Measurements from ENCODE around the gene PUSL1. TPM values are rescaled to one million over a fixed set of nuclear protein-coding genes. Genes with fewer than 3 reads are reported as not detected.

The PUSL1 gene
- total RNA-seq, 1 experiment from 2014 or later, result 38.0 TPM

- Histone ChIP-seq H2BK120ac (ENCODE audit: low read depth, low read length, poor library complexity, severe bottlenecking) (no peak overlapping the region), H3K9ac (ENCODE audit: extremely low read depth, insufficient read length, low read length) (no peak overlapping the region), H3K4ac (ENCODE audit: low read depth, low read length) (no peak overlapping the region), H2BK12ac (ENCODE audit: insufficient read length, low read depth, low read length) (no peak overlapping the region), H3K27ac (ENCODE audit: insufficient read length, low read depth, low read length) (no peak overlapping the region), H3K14ac (ENCODE audit: insufficient read depth, low read length) (no peak overlapping the region), H3K79me1 (ENCODE audit: insufficient read depth, low read depth, low read length, poor library complexity, severe bottlenecking) (no peaks in the 10 kb centered on the region), H3K79me2 (ENCODE audit: insufficient read depth, low read length) (no peaks in the 10 kb centered on the region), H2BK5ac (ENCODE audit: insufficient read length, low read length) (no peak overlapping the region), H4K20me1 (ENCODE audit: control insufficient read depth, insufficient read depth, insufficient read length) (no peaks in the 10 kb centered on the region), H3K4me1 (ENCODE audit: insufficient read depth, low read length) (peaks cover 5% of the 10 kb centered on the region; the same call in 1 of the 2 replicates), H3K56ac (ENCODE audit: insufficient read length, low read depth, low read length) (no peak overlapping the region), H2AK5ac (ENCODE audit: insufficient read length, low read length) (no peak overlapping the region), H3T11ph (ENCODE audit: low read length) (no peak overlapping the region), H3K4me2 (ENCODE audit: insufficient read depth, insufficient read length, low read length) (no peak overlapping the region), H2BK15ac (ENCODE audit: low read depth, low read length) (no peak overlapping the region), H3K23ac (ENCODE audit: insufficient read length, low read depth, low read length) (no peak overlapping the region), H3K18ac (ENCODE audit: insufficient read length, low read depth, low read length) (no peak overlapping the region), H4K8ac (replicated peaks; ENCODE audit: insufficient read length, low read depth, low read length) (no peak overlapping the region), H4K5ac (ENCODE audit: insufficient read length, low read depth, low read length) (no peak overlapping the region), H3K23me2 (ENCODE audit: insufficient read length, low read depth, low read length, poor library complexity, severe bottlenecking) (peaks cover 15% of the 10 kb centered on the region), H3K27me3 (ENCODE audit: insufficient read depth, low read length) (no peaks in the 10 kb centered on the region), H2BK20ac (ENCODE audit: low read depth, low read length, poor library complexity, severe bottlenecking) (no peak overlapping the region), H3K9me3 (ENCODE audit: control insufficient read depth, low read depth, low read length) (no peaks in the 10 kb centered on the region), H4K91ac (ENCODE audit: insufficient read length, low read depth, low read length) (no peak overlapping the region), H2AFZ (ENCODE audit: low read length) (no peak overlapping the region)
- no peak for TF ChIP-seq CTCF (conservative IDR thresholded peaks at IDR 0.05)
- no CpG with 5 or more reads among the region's 22 CpGs for WGBS (ENCODE audit: extremely low coverage, insufficient read length, low lambda C conversion rate)
- H3K4me1 Mint-ChIP-seq, result peaks cover 16 to 27% of the 10 kb centered on the region in 2 experiments
- H3K27ac Mint-ChIP-seq, result no peak overlapping the region; a peak in 1 of 7 replicates
- no peaks in the 10 kb centered on the region; a peak in 1 of 5 replicates for H3K9me3 Mint-ChIP-seq
- peaks cover 3% of the 10 kb centered on the region; the same call in 1 of the 2 replicates for H3K27me3 Mint-ChIP-seq (ENCODE audit: low read depth)
- H3K4me3 Mint-ChIP-seq, result no peak overlapping the region; a peak in 1 of 5 replicates
- peaks cover 7 to 40% (median 39%) of the 10 kb centered on the region in 3 experiments for H3K36me3 Mint-ChIP-seq (ENCODE audit: insufficient read depth in 1 of 3, low read depth in 3 of 3)
- DNase-seq, result no peak
These were observed 3.0 kb downstream of the PUSL1 start for GRCh38 chr1:1311107-1312104.

All from H9 (cell line).